GM23248 (cell line): ENCODE data around the gene OPRL1.

ENCODE experiments used
- EZH2 ChIP-seq: fragments of 200-600 bp; sonication (generic); IDR thresholded peaks from 2 replicates; pipeline ENCODE4 v1.6.1; 2018; ENCODE audit warnings: antibody characterized with exemption, mild to moderate bottlenecking; ENCODE audit not compliant: insufficient read depth, poor library complexity, severe bottlenecking
- EZH2phosphoT487 ChIP-seq: fragments of 200-600 bp; sonication (generic); IDR thresholded peaks from 2 replicates; pipeline ENCODE4 v1.6.1; 2018; ENCODE audit warnings: antibody characterized with exemption, moderate library complexity, mild to moderate bottlenecking, low read depth; ENCODE audit not compliant: insufficient read depth

GRCh38 chr20:64041781-64042053, 38.2 kb upstream of the OPRL1 start:
- TF ChIP-seq EZH2phosphoT487 (no peak), EZH2 (no peak)
